Stimulated activated CD4-positive, alpha-beta T cell treated with anti-CD3 and anti-CD28 coated beads, Interleukin-2, amount 100 ng/mL, for 24 hours (primary cell): ENCODE data around the gene CPPED1.

ENCODE experiments used
- DNase-seq, 2 donors: peaks; one replicate each; pipeline ENCODE4 v3.0.0-alpha.2; 2020

The CPPED1 gene

GRCh38 chr16:12678983-12679382, 124.7 kb downstream of the CPPED1 start:
- no peak for DNase-seq

- no peak for DNase-seq
Observed at GRCh38 chr16:12677502-12677901, 126.2 kb downstream of the CPPED1 start.

DNA sequence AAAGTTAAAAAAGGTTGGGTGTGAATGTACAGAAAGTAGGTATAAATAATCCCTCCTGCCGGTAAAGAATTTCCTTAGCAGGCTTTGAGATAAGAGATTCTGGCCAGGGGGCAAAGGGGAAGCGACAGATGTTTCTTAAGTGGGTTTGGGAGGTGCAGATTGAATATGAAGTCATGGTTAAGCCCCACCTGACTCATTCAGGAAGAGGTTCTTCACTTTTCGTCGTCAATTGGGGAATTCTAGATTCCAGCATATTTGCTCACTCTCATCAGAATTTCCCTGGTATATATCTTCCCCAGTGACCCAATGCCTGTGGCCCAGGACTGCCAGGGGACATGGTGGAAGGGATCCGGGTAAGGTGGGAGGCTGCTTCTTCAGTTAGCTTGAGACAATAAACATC, 127.8 kb downstream of the CPPED1 start:
- no peak for DNase-seq

GRCh38 chr16:12675046-12675445, 128.6 kb downstream of the CPPED1 start:
- no peak for DNase-seq

DNA sequence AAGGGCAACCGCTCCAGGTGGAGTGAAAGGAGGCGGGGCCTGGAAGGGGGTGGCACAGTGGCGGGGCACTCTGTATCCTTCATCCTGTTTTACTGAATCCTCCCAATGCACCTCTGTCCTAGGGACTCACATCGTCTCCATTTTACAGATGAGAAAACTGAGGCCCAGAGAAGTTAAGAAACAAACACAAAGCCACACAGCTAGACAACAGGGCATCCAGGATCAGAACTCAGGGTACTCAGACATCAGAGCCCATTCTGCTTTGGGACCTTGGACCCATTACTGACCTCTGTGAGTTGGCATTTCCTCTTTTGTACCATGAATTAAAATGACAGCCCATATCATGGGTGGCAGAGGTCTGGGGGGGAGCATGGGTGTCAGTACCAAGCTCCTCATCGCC, 129.2 kb downstream of the CPPED1 start:
- no peak for DNase-seq

DNA sequence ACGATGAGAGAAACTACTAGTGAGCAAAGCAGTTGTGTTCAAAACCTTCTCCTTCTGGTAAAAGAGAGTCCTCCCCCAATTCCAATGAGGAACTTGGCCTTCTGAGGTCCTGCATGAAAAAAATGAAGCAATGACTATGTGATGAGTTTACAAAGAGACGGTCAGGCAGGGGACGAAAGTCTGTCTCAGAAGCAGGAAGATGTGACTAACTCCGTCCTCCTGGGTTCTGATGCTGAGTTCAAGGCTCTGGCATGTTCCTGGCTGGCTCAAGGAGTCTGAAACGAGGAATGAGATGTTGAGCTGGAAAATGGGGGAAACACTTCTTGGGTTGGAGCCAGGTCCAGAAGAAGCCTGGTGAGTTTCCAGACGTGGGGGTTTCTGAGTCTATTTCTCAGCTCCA, 129.6 kb downstream of the CPPED1 start:
- no peak for DNase-seq

DNA sequence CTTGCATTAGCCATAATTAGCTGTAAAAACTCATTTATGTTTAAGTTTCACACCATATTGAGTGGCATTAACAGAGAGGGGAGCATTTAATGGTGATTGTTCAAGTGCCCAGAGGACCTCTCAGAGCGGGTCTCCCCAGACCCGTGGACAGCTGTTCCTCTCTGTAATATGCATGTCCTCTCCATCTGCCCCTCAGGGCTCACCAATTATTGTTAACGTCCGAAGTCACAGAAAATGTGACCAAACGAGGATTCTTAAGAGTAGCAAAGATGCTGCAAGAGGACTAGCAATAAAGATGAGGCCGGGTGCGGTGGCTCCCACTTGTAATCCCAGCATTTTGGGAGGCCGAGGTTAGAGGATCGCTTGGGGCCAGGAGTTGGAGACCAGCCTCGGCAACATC, 130.2 kb downstream of the CPPED1 start:
- no peak for DNase-seq

- no peak for DNase-seq
Observed at GRCh38 chr16:12672986-12673385, 130.7 kb downstream of the CPPED1 start.

DNA sequence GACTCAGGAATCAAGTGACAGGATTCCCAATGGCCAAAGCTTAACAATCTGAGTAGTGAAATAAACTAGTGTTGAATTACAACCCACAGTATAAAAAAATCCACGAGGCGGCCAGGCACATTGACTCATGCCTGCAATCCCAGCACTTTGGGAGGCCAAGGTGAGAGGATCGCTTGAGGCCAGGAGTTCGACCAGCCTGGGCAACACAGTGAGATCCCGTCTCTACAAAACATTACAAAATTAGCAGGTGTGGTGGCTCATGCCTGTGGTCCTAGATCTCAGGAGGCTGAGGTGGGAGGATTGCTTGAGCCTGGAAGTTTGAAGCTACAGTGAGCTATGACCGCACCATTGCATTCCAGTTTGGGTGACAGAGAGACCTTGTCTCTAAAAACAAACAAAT, 133.8 kb downstream of the CPPED1 start:
- no peak for DNase-seq

DNA sequence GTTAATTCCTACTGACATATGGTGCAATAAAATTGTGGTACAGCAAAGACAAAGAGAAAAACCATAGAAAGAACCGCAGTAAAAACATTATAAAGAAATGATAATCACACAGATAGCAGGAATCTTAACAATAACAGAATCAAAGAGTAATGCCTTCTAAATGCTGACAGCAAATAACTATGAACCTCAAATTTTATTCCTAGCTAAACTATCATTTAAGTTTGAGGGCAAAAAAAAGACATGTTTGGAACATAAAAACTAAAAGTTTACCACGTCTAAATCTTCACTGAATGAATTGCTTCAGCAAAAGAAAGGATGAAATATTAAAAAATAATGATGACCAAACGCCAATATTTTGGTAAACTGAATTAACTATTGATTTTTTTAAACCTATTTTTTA, 135.8 kb downstream of the CPPED1 start:
- no peak for DNase-seq

DNA sequence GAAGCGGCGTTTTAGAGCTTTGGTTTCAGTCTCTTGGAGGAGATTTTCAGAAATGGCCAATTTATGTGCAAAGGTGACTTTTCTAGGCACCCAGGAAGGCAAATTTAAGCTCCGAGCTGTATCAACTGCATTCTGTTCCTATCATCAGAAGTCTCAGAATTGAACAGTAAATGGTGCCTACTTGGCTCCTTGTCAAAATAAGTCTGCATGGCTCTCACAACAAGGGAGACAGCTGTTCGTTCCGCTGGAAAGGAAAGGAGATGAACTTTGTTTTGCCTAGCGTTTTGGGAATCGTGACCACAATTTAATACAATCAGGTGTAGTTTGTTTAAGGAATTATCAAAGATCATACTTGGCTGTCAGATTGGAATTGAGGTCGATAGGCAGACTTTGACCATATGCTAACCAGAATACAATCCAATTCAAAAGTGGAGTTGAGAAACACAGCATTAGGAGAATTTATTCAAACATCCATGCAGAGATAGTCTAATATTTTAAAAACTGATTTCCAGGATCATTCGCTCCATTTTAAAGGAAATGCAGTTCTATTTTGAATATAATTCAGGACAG, 139.4 kb downstream of the CPPED1 start:
- DNase-seq: no peak

DNA sequence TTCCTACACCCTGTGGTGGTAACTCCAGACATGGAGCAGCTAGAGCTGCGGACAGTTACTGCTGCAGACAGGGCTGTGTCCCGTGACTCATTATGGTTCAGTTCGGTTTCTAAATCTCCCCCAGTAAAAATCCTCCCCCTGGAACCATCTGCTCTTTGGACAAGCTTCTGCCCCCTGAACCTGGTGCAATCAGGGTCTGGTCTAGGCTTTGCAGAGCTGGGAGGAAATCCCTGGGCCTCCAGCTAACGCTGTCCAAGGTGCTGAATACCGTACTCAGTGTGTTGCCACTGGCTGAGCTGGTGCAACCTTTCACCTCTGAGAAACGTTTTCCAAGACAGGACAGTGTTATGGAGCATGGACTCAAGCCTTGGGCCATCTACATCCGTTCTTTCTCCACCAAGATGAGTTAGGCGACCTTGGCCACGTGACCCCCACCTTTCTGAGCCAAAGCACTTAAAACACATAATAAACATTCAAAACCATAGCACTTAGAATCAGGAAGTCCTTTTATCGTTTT, 142.0 kb downstream of the CPPED1 start:
- peak in 1 of 2 donors; percentile 22 for DNase-seq

- DNase-seq: no peak
Observed at GRCh38 chr16:12659871-12660270, 143.8 kb downstream of the CPPED1 start.

GRCh38 chr16:12658506-12658905, 145.2 kb downstream of the CPPED1 start:
- DNase-seq: no peak

DNA sequence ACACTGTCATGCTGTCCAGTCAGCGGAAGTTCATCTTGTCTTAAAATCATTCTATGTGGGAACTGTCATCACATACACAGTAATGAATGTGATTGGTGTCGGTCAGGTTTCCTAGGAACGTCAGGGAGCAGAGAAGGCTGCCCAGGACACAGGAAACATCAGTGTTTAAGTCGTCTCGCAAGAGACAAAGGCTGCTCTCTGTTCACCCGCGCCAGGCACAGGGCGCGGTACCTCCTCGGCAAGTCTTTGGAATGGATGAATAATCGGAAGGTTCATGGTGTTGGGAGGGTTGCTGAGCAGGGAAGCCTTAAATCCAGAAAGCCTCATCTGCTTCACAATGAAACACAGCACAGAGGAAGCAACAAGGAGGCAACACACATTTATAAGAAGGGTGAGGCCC, 148.2 kb downstream of the CPPED1 start:
- DNase-seq: no peak

GRCh38 chr16:12653820-12654392, 149.8 kb downstream of the CPPED1 start:
- no peak for DNase-seq

GRCh38 chr16:12652924-12653323, 150.8 kb downstream of the CPPED1 start:
- DNase-seq: no peak

DNA sequence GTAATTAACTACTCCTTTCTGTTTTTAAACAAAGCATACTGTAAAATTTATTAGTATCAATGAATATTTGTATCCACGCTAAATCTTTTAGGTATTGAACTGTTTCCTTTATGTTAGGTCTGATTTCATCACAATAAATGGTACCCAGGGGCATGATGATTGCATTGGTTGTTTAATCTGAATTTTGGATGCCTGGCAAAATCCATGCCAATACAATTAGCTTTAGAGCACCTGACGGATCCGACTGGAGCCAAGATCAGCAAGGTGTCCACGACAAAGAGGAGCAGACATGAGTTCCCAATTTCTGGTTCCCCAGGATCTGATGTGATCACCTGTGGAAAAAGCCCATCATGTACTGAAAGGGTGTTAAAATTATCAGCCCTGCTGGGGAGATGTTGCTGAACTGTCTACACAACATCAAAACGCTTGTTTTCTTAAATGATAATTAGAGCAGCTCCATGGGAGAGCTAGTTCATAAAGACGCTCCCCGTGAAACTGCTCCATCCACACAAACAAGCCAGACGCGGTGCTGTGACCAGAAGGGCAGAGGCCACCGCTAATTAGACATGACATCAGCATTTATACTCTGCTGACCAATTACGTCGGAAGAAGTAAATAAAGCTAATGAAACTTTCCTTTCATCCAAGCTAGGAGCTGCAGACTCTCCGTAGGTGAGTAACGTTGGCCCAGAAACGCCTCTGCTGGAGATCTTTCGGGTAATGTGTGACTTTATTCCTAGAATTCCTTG, 151.7 kb downstream of the CPPED1 start:
- DNase-seq: no peak

GRCh38 chr16:12649356-12649755, 154.3 kb downstream of the CPPED1 start:
- no peak for DNase-seq

DNA sequence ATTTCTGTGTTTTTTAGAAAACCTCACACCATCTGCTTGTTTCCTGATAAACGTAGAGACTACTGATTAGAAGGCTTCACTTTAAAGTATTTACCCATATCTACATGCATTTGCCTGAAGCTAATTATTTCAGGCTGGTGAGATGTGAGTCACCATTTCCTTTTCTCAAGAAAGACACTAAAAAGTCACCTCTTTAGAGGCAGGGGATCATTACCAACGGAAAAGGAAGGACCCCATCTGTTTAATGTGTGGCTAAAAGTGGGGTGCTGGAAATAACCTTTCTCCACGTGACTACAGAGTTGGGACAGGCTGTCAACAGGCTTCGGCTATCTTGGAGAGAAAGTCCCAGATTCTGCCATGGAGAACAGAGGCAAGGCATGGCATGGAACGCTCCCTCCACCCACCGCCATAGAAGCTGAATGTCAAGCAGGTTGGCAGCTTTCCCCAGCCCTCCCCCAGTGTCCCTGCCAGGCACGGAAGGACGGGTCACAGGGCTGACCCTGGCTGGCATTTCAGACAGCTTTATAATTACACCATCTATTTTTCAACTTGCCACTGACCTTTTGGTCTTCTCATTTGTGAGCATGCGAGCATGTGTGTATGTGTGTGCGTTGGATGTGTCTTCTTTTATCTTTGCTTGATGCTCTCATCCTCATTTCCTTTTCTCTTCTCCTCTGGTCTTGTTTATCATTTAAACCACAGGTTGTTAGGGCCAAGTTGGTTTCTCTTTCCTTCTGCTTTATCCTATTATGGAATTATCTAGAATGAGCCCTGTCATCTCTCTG, 157.0 kb downstream of the CPPED1 start:
- DNase-seq: peak; percentile 29 to 40

DNA sequence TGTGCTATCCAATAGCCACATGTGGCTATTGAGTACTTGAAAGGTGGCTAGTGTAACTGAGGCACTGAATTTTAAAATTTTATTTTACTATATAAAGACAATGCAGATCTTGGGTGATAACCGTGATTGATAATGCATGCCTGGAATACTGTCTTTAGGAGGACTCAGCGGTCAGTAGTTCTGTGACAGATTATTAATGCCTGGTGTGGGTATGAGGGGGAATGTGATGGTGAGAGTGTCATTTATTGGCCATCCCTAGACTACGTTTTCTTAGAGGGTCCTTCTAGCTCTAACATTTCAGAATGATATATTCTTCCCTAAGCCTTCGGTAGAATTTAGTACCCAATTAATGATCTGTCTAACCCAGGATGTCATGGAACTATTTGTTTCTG, 157.6 kb downstream of the CPPED1 start:
- DNase-seq: no peak

DNA sequence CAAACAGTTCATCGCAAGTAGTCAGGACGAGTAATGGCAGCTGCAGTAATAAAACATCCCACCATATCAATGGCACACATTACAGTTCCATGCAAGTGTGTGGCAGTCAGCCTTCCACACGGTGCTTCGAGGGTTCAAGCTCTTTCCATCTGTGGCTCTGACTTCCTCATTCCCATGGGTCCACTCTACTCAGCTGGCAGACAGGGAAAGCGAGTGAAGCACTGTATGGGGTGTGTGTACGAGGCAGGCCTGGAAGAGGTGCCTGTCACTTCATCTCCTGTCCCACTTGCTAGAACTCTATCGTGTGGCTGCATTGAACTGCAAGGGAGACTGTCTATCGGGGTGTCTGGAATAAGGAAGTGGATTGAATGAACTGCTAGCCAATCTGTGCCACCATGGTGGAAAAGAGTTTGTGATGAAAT, 160.6 kb downstream of the CPPED1 start:
- DNase-seq: no peak

DNA sequence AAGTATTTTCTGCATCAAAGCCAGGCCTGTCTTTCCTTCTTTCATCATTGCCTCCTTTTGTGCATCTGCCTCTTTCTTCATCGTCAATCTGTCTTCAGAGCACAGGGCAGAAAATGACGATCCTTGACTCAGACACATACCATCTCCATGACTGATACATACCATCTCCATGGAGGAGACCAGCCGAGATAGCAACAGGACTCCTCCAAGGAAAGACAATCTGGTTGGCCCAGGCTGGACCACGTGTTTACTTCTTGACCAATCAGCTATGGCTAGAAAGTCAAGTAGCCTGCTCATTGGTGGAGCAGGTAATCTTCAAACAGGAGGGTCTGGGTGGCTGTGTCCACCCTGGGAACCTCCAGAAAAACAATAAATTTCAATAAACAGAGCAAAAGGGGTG, 164.6 kb downstream of the CPPED1 start:
- DNase-seq: no peak

GRCh38 chr16:12637002-12637401, 166.7 kb downstream of the CPPED1 start:
- DNase-seq: no peak
